Natural killer cell (primary cell): ENCODE results near the gene RASSF7. TPM values are rescaled to one million over a fixed set of nuclear protein-coding genes. Genes with fewer than 3 reads are reported as not detected.

Experiments used
- ATAC-seq, 3 donors: fragments of 150-1000 bp in 2 of 3; fragments of 200-7000 bp in 1 of 3; cut with Tn5 transposase; 1 replicate in 1 of 3; 2 replicates in 2 of 3; pipeline ENCODE4 v1.10.0; 2021; ENCODE audit warnings: mild to moderate bottlenecking in 2 of 3, moderate library complexity in 2 of 3
- DNase-seq, 2 donors: peaks; one replicate each; pipeline versions ENCODE4 v3.0.0 to v3.0.0-alpha.2; 2013 to 2021; ENCODE audit warnings: mixed read lengths in 1 of 2
- H3K27ac ChIP-seq: one replicate; pipeline ENCODE4 v1.5.1; 2013; ENCODE audit warnings: mild to moderate bottlenecking, low read length
- H3K27me3 ChIP-seq: one replicate; pipeline ENCODE4 v1.6.1; 2013; ENCODE audit warnings: low read length; ENCODE audit not compliant: control insufficient read depth, insufficient read depth
- H3K36me3 ChIP-seq: one replicate; pipeline ENCODE4 v1.6.1; 2013; ENCODE audit warnings: low read length; ENCODE audit not compliant: control insufficient read depth, insufficient read depth
- H3K4me1 ChIP-seq: one replicate; pipeline ENCODE4 v1.6.1; 2013; ENCODE audit warnings: low read length; ENCODE audit not compliant: control insufficient read depth, insufficient read depth
- H3K4me3 ChIP-seq: one replicate; pipeline ENCODE4 v1.5.1; 2013; ENCODE audit warnings: low read length
- H3K9me3 ChIP-seq: one replicate; pipeline ENCODE4 v1.6.1; 2013; ENCODE audit warnings: low read length; ENCODE audit not compliant: control insufficient read depth, insufficient read depth
- H3K27ac Mint-ChIP-seq, 2 donors: one replicate each; pipeline ENCODE4 v1.8.0; 2022; ENCODE audit warnings: mild to moderate bottlenecking in 2 of 2, mixed read lengths in 2 of 2, moderate library complexity in 1 of 2
- H3K27me3 Mint-ChIP-seq, 2 donors: one replicate each; pipeline ENCODE4 v1.8.0; 2022; ENCODE audit warnings: low read depth in 2 of 2, mixed read lengths in 2 of 2
- H3K36me3 Mint-ChIP-seq: one replicate; pipeline ENCODE4 v1.8.0; 2022; ENCODE audit warnings: mixed read lengths
- H3K4me1 Mint-ChIP-seq, 2 donors: one replicate each; pipeline ENCODE4 v1.8.0; 2022; ENCODE audit warnings: mixed read lengths in 2 of 2
- H3K4me3 Mint-ChIP-seq: one replicate; pipeline ENCODE4 v1.8.0; 2022; ENCODE audit warnings: mild to moderate bottlenecking, moderate library complexity, mixed read lengths
- H3K9me3 Mint-ChIP-seq, 2 donors: one replicate each; pipeline ENCODE4 v1.8.0; 2022; ENCODE audit warnings: mixed read lengths in 2 of 2
- CTCF ChIP-seq: fragments of 200-600 bp; IDR thresholded peaks from one replicate; pipeline ENCODE4 v1.8.0; 2022; ENCODE audit warnings: antibody characterized with exemption
- WGBS: methylation state at CpG from one replicate; pipeline ENCODE4 v1.1.7; 2013; ENCODE audit warnings: missing lambda C conversion rate; ENCODE audit not compliant: insufficient coverage; 5-methylcytosine and 5-hydroxymethylcytosine counted together
- intact Hi-C: fragments of 100-400 bp; cut with micrococcal nuclease; formaldehyde crosslinking; loops from one replicate; pipeline ENCODE4 v1.14.2; 2022
- total RNA-seq, 4 donors: library from RNA; stranded (reverse); fragments of 120-200 nt in 1 of 4; gene quantifications; one replicate each; pipeline versions ENCODE4 v1.2.3 to v1.2.4, GENCODE V29; 2013 to 2022

The RASSF7 gene
- total RNA-seq, 3 donors from 2014 or later (not counting 1 experiment from before 2014, with no cell fraction given), result 19.0 to 21.7 (median 20.0) TPM

GRCh38 chr11:540583-541432 is 20.0 kb upstream of the RASSF7 start:
- Histone ChIP-seq H3K4me1 (peaks cover 26% of the 10 kb centered on the region), H3K27ac (no peak overlapping the region), H3K4me3 (no peak overlapping the region), H3K9me3 (no peaks in the 10 kb centered on the region), H3K36me3 (no peaks in the 10 kb centered on the region), H3K27me3 (no peaks in the 10 kb centered on the region)
- WGBS, result 93% methylated on average over 23 of the region's 23 CpGs
- H3K27ac Mint-ChIP-seq, result no peak overlapping the region
- H3K4me3 Mint-ChIP-seq, result no peak overlapping the region
- H3K36me3 Mint-ChIP-seq, result no peaks in the 10 kb centered on the region
- no peak for TF ChIP-seq CTCF
- intact Hi-C loops, result no loop called here
- no peaks in the 10 kb centered on the region for H3K9me3 Mint-ChIP-seq
- H3K27me3 Mint-ChIP-seq, result no peaks in the 10 kb centered on the region
- H3K4me1 Mint-ChIP-seq, result peaks cover 0 to 18% of the 10 kb centered on the region in 2 donors
- ATAC-seq, result no peak
- DNase-seq, result no peak

GRCh38 chr11:541433-541885 is 19.3 kb upstream of the RASSF7 start:
- H3K9me3 ChIP-seq, result no peaks in the 10 kb centered on the region
- intact Hi-C loops, result no loop called here
- WGBS, result 91% methylated on average over 18 of the region's 20 CpGs
- Mint-ChIP-seq H3K27me3 (no peaks in the 10 kb centered on the region), H3K4me1 (peaks cover 0 to 13% of the 10 kb centered on the region in 2 donors), H3K9me3 (no peaks in the 10 kb centered on the region), H3K36me3 (no peaks in the 10 kb centered on the region), H3K27ac (no peak overlapping the region), H3K4me3 (no peak overlapping the region)
- no peaks in the 10 kb centered on the region for H3K27me3 ChIP-seq
- no peak for DNase-seq
- H3K36me3 ChIP-seq, result no peaks in the 10 kb centered on the region
- H3K4me3 ChIP-seq, result no peak overlapping the region
- H3K27ac ChIP-seq, result no peak overlapping the region
- ATAC-seq, result no peak
- TF ChIP-seq CTCF, result no peak
- H3K4me1 ChIP-seq, result peaks cover 21% of the 10 kb centered on the region

GRCh38 chr11:544817-545166 is 16.0 kb upstream of the RASSF7 start:
- DNase-seq (no peak), ATAC-seq (no peak)
- H3K36me3 Mint-ChIP-seq, result no peaks in the 10 kb centered on the region
- intact Hi-C loops, result no loop called here
- TF ChIP-seq CTCF, result no peak
- no peaks in the 10 kb centered on the region for H3K9me3 ChIP-seq
- H3K27me3 Mint-ChIP-seq, result no peaks in the 10 kb centered on the region
- no peak overlapping the region for H3K27ac Mint-ChIP-seq
- no peak overlapping the region for H3K4me3 Mint-ChIP-seq
- H3K4me1 Mint-ChIP-seq, result no peaks in the 10 kb centered on the region
- H3K27ac ChIP-seq, result no peak overlapping the region
- WGBS, result 80% methylated on average over 5 of the region's 5 CpGs
- H3K4me1 ChIP-seq, result no peaks in the 10 kb centered on the region
- H3K27me3 ChIP-seq, result no peaks in the 10 kb centered on the region
- H3K9me3 Mint-ChIP-seq, result no peaks in the 10 kb centered on the region
- H3K4me3 ChIP-seq, result no peak overlapping the region
- no peaks in the 10 kb centered on the region for H3K36me3 ChIP-seq

DNA sequence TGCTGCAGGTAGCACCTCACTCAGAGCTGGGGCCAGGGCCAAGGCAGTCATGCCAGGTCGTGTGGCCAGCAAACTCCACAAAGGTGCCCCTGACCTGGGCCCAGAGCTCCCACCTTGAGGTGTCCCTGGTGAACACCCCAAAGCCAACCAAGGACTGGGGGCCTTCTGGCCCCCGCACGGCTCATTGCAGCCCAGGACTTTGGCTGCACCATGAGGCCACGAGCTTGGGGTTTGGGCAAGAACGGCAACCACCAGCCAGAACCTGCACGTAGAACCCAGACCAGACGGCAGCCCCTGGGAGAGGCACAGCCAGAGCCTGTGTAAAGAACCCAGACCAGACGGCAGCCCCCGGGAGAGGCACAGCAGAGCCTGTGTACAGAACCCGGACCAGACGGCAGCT is 15.6 kb upstream of the RASSF7 start:
- DNase-seq, result no peak
- Mint-ChIP-seq H3K27me3 (no peaks in the 10 kb centered on the region), H3K4me3 (no peak overlapping the region), H3K4me1 (no peaks in the 10 kb centered on the region), H3K9me3 (no peaks in the 10 kb centered on the region), H3K36me3 (no peaks in the 10 kb centered on the region), H3K27ac (no peak overlapping the region)
- no peaks in the 10 kb centered on the region for H3K9me3 ChIP-seq
- no peaks in the 10 kb centered on the region for H3K36me3 ChIP-seq
- H3K4me3 ChIP-seq, result no peak overlapping the region
- WGBS, result 90% methylated on average over 11 of the region's 11 CpGs
- no peak overlapping the region for H3K27ac ChIP-seq
- intact Hi-C loops, result no loop called here
- no peak for TF ChIP-seq CTCF
- no peaks in the 10 kb centered on the region for H3K27me3 ChIP-seq
- no peaks in the 10 kb centered on the region for H3K4me1 ChIP-seq
- no peak for ATAC-seq
